HepG2 (cell line): Measurements from ENCODE around the gene SCART1. TPM values are rescaled to one million over a fixed set of nuclear protein-coding genes. Genes with fewer than 3 reads are reported as not detected.

Source experiments
- polyA plus RNA-seq, 8 experiments: library from polyadenylated mRNA; depleted of rRNA in 3 of 8; stranded (reverse) in 7 of 8; unstranded in 1 of 8; fragments of >200 nt; fragmentation: Illumina TruSeq in 4 of 8; extraction: Trizol in 4 of 8; gene quantifications; 2 replicates each; pipeline versions ENCODE4 v1.2.1 to v1.2.3, GENCODE V29; 2011 to 2016; ENCODE audit warnings: low read depth in 4 of 8, missing spikeins in 1 of 8, mixed read lengths in 1 of 8; ENCODE audit not compliant: insufficient read depth in 1 of 8
- total RNA-seq, 5 experiments: library from RNA; depleted of rRNA; stranded (reverse); fragments of >200 nt; fragmentation: Illumina TruSeq; extraction: Trizol; gene quantifications; 2 replicates each; pipeline ENCODE4 v1.2.3, GENCODE V29; 2016; ENCODE audit warnings: low read depth in 1 of 5

Gene SCART1
- total and polyA plus RNA-seq, 2 of the 13 experiments (the other 11 are each of a cell fraction or from before 2014, with no cell fraction given): 0.46 to 1.1 TPM

Other genes starting within 250 kb of the SCART1 start
- not detected in 2 replicates for gene UTF1, start 223.7 kb upstream of the SCART1 start, total RNA-seq (2016; rRNA removed; fragmentation: Illumina TruSeq; extraction: Trizol)
- not detected in 2 replicates for gene UTF1, start 223.7 kb upstream of the SCART1 start, polyA plus RNA-seq (2011; rRNA removed)
- not detected in 2 replicates for gene VENTX, start 216.1 kb upstream of the SCART1 start, total RNA-seq (2016; rRNA removed; fragmentation: Illumina TruSeq; extraction: Trizol)
- not detected in 2 replicates for gene VENTX, start 216.1 kb upstream of the SCART1 start, polyA plus RNA-seq (2011; rRNA removed)
- 0.07 and 0.93 TPM in 2 replicates for gene ADAM8, start 177.1 kb upstream of the SCART1 start, total RNA-seq (2016; rRNA removed; fragmentation: Illumina TruSeq; extraction: Trizol)
- gene ADAM8, start 177.1 kb upstream of the SCART1 start, polyA plus RNA-seq (2011; rRNA removed): 0.24 and 0.65 TPM in 2 replicates
- 34.5 and 44.1 TPM in 2 replicates for gene TUBGCP2, start 145.1 kb upstream of the SCART1 start, total RNA-seq (2016; rRNA removed; fragmentation: Illumina TruSeq; extraction: Trizol)
- gene TUBGCP2, start 145.1 kb upstream of the SCART1 start, polyA plus RNA-seq (2011; rRNA removed): 21.3 and 22.6 TPM in 2 replicates
- gene ZNF511, start 145.0 kb upstream of the SCART1 start, total RNA-seq (2016; rRNA removed; fragmentation: Illumina TruSeq; extraction: Trizol): 53.4 and 66.4 TPM in 2 replicates
- gene ZNF511, start 145.0 kb upstream of the SCART1 start, polyA plus RNA-seq (2011; rRNA removed): 35.6 and 37.0 TPM in 2 replicates
- not detected in 2 replicates for gene CALY, start 117.0 kb upstream of the SCART1 start, total RNA-seq (2016; rRNA removed; fragmentation: Illumina TruSeq; extraction: Trizol)
- gene CALY, start 117.0 kb upstream of the SCART1 start, polyA plus RNA-seq (2011; rRNA removed): 0.08 and 0.21 TPM in 2 replicates
- 22.4 and 48.2 TPM in 2 replicates for gene PRAP1, start 106.6 kb upstream of the SCART1 start, total RNA-seq (2016; rRNA removed; fragmentation: Illumina TruSeq; extraction: Trizol)
- 20.8 and 26.7 TPM in 2 replicates for gene PRAP1, start 106.6 kb upstream of the SCART1 start, polyA plus RNA-seq (2011; rRNA removed)
- 60.4 and 64.2 TPM in 2 replicates for gene FUOM, start 95.9 kb upstream of the SCART1 start, total RNA-seq (2016; rRNA removed; fragmentation: Illumina TruSeq; extraction: Trizol)
- 27.5 and 29.3 TPM in 2 replicates for gene FUOM, start 95.9 kb upstream of the SCART1 start, polyA plus RNA-seq (2011; rRNA removed)
- gene ECHS1, start 80.6 kb upstream of the SCART1 start, total RNA-seq (2016; rRNA removed; fragmentation: Illumina TruSeq; extraction: Trizol): 195 and 233 TPM in 2 replicates
- 26.4 and 32.7 TPM in 2 replicates for gene ECHS1, start 80.6 kb upstream of the SCART1 start, polyA plus RNA-seq (2011; rRNA removed)
- 0.49 and 0.52 TPM in 2 replicates for gene PAOX, start 74.7 kb upstream of the SCART1 start, total RNA-seq (2016; rRNA removed; fragmentation: Illumina TruSeq; extraction: Trizol)
- gene PAOX, start 74.7 kb upstream of the SCART1 start, polyA plus RNA-seq (2011; rRNA removed): 0.77 and 1.1 TPM in 2 replicates
- 29.9 and 42.0 TPM in 2 replicates for gene MTG1, start 59.8 kb upstream of the SCART1 start, total RNA-seq (2016; rRNA removed; fragmentation: Illumina TruSeq; extraction: Trizol)
- 103 and 108 TPM in 2 replicates for gene MTG1, start 59.8 kb upstream of the SCART1 start, polyA plus RNA-seq (2011; rRNA removed)
- gene SPRN, start 29.3 kb upstream of the SCART1 start, total RNA-seq (2016; rRNA removed; fragmentation: Illumina TruSeq; extraction: Trizol): not detected in 2 replicates
- gene SPRN, start 29.3 kb upstream of the SCART1 start, polyA plus RNA-seq (2011; rRNA removed): not detected in 2 replicates
- gene CYP2E1, start 73.4 kb downstream of the SCART1 start, total RNA-seq (2016; rRNA removed; fragmentation: Illumina TruSeq; extraction: Trizol): 0.27 TPM in 1 of 2 replicates, not detected in the other
- gene CYP2E1, start 73.4 kb downstream of the SCART1 start, polyA plus RNA-seq (2011; rRNA removed): 0.63 and 0.74 TPM in 2 replicates
- gene SYCE1, start 111.6 kb downstream of the SCART1 start, total RNA-seq (2016; rRNA removed; fragmentation: Illumina TruSeq; extraction: Trizol): not detected in 2 replicates
- not detected in 2 replicates for gene SYCE1, start 111.6 kb downstream of the SCART1 start, polyA plus RNA-seq (2011; rRNA removed)
- gene FRG2B, start 172.8 kb downstream of the SCART1 start, total RNA-seq (2016; rRNA removed; fragmentation: Illumina TruSeq; extraction: Trizol): not detected in 2 replicates
- gene FRG2B, start 172.8 kb downstream of the SCART1 start, polyA plus RNA-seq (2011; rRNA removed): not detected in 2 replicates